ENCODE data around the gene GABRR3.

Gene GABRR3

GRCh38 chr3:97970956-97971620, 64.0 kb downstream of the GABRR3 start:
- no peak for TF ChIP-seq CTCF (IDR thresholded peaks at IDR 0.05)
- Mint-ChIP-seq H3K4me1 (peaks cover 30% of the 10 kb centered on the region), H3K27me3 (ENCODE audit: low read depth, poor library complexity) (peaks cover 22% of the 10 kb centered on the region), H3K27ac (no peak overlapping the region), H3K36me3 (ENCODE audit: low read depth) (peaks cover 6% of the 10 kb centered on the region), H3K4me3 (peak overlapping the region; percentile 91), H3K9me3 (no peaks in the 10 kb centered on the region)
- DNase-seq: no peak

- peaks cover 21% of the 10 kb centered on the region for H3K27me3 Mint-ChIP-seq (ENCODE audit: low read depth, poor library complexity)
- H3K4me3 Mint-ChIP-seq: peak overlapping the region; percentile 91
- no peak for TF ChIP-seq CTCF (IDR thresholded peaks at IDR 0.05)
- H3K9me3 Mint-ChIP-seq: no peaks in the 10 kb centered on the region
- H3K36me3 Mint-ChIP-seq (ENCODE audit: low read depth): peaks cover 6% of the 10 kb centered on the region
- no peak for DNase-seq
- H3K4me1 Mint-ChIP-seq: peaks cover 30% of the 10 kb centered on the region
- no peak overlapping the region for H3K27ac Mint-ChIP-seq
These were observed 65.0 kb downstream of the GABRR3 start for GRCh38 chr3:97970156-97970555.

GRCh38 chr3:97969541-97969940, 65.6 kb downstream of the GABRR3 start:
- Mint-ChIP-seq H3K4me3 (no peak overlapping the region), H3K36me3 (ENCODE audit: low read depth) (peaks cover 6% of the 10 kb centered on the region), H3K27me3 (ENCODE audit: low read depth, poor library complexity) (peaks cover 18% of the 10 kb centered on the region), H3K4me1 (peaks cover 30% of the 10 kb centered on the region), H3K9me3 (no peaks in the 10 kb centered on the region), H3K27ac (no peak overlapping the region)
- no peak for DNase-seq
- TF ChIP-seq CTCF (IDR thresholded peaks at IDR 0.05): no peak

- Mint-ChIP-seq H3K4me3 (no peak overlapping the region), H3K9me3 (no peaks in the 10 kb centered on the region), H3K27me3 (ENCODE audit: low read depth, poor library complexity) (peaks cover 12% of the 10 kb centered on the region), H3K27ac (no peak overlapping the region), H3K36me3 (ENCODE audit: low read depth) (peaks cover 6% of the 10 kb centered on the region), H3K4me1 (peaks cover 30% of the 10 kb centered on the region)
- TF ChIP-seq CTCF (IDR thresholded peaks at IDR 0.05): no peak
- no peak for DNase-seq
These were observed 66.7 kb downstream of the GABRR3 start for GRCh38 chr3:97968376-97968775.

- H3K36me3 Mint-ChIP-seq (ENCODE audit: low read depth): peaks cover 6% of the 10 kb centered on the region
- TF ChIP-seq CTCF (IDR thresholded peaks at IDR 0.05): no peak
- no peaks in the 10 kb centered on the region for H3K9me3 Mint-ChIP-seq
- DNase-seq: no peak
- peaks cover 10% of the 10 kb centered on the region for H3K27me3 Mint-ChIP-seq (ENCODE audit: low read depth, poor library complexity)
- peaks cover 30% of the 10 kb centered on the region for H3K4me1 Mint-ChIP-seq
- no peak overlapping the region for H3K27ac Mint-ChIP-seq
- no peak overlapping the region for H3K4me3 Mint-ChIP-seq
These were observed 67.1 kb downstream of the GABRR3 start for GRCh38 chr3:97967966-97968365.

Measured in nephron progenitor cell (in vitro differentiated cells).